AG09309 (cell line): ENCODE data around the gene WDR18.

Experiments
- DNase-seq: peaks from one replicate; pipeline ENCODE4 v3.0.0-alpha.2; 2010; ENCODE audit warnings: low read depth
- H3K4me3 ChIP-seq: 2 replicates; pipeline ENCODE4 v1.5.1; 2011; ENCODE audit warnings: mild to moderate bottlenecking, low read depth, low read length, moderate library complexity; ENCODE audit not compliant: control insufficient read depth
- TF ChIP-seq, protein P1 (sequence below): IDR thresholded peaks from 2 replicates; pipeline ENCODE4 v1.5.1; 2011; ENCODE audit warnings: mild to moderate bottlenecking, low read depth, low read length, inconsistent platforms; ENCODE audit not compliant: insufficient read depth, control insufficient read depth; ENCODE audit errors: missing control alignments

WDR18 gene

DNA sequence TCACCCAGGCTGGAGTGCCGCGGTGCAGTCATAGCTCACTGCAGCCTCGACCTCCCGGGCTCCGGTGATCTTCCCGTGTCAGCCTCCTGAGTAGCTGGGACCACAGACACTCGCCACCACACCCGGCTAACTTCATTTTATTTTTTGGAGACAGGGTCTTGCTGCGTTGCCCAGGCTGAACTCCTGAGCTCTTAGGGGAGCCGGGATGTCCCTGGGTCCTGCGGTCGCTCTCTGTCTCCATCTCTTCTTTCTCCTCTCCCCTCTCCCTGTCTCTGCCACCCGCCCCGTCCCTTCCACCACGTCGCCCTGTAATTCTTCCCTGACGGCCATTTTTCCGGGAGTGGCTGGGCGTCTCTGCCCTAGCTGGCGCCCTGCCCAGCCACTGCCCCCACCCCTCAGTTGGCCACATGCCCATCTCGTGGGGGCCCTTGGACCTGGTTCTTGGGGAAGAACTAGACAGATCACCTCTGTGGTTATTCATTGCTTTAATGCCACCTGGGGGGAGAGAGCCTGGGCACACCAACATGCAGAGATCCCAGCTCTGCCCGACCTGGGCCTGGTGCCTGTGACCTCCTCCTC lies 39.4 kb upstream of the WDR18 start:
- no peak overlapping the region for H3K4me3 ChIP-seq
- DNase-seq = no peak
- TF ChIP-seq, protein P1, sequence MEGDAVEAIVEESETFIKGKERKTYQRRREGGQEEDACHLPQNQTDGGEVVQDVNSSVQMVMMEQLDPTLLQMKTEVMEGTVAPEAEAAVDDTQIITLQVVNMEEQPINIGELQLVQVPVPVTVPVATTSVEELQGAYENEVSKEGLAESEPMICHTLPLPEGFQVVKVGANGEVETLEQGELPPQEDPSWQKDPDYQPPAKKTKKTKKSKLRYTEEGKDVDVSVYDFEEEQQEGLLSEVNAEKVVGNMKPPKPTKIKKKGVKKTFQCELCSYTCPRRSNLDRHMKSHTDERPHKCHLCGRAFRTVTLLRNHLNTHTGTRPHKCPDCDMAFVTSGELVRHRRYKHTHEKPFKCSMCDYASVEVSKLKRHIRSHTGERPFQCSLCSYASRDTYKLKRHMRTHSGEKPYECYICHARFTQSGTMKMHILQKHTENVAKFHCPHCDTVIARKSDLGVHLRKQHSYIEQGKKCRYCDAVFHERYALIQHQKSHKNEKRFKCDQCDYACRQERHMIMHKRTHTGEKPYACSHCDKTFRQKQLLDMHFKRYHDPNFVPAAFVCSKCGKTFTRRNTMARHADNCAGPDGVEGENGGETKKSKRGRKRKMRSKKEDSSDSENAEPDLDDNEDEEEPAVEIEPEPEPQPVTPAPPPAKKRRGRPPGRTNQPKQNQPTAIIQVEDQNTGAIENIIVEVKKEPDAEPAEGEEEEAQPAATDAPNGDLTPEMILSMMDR = no peak

DNA sequence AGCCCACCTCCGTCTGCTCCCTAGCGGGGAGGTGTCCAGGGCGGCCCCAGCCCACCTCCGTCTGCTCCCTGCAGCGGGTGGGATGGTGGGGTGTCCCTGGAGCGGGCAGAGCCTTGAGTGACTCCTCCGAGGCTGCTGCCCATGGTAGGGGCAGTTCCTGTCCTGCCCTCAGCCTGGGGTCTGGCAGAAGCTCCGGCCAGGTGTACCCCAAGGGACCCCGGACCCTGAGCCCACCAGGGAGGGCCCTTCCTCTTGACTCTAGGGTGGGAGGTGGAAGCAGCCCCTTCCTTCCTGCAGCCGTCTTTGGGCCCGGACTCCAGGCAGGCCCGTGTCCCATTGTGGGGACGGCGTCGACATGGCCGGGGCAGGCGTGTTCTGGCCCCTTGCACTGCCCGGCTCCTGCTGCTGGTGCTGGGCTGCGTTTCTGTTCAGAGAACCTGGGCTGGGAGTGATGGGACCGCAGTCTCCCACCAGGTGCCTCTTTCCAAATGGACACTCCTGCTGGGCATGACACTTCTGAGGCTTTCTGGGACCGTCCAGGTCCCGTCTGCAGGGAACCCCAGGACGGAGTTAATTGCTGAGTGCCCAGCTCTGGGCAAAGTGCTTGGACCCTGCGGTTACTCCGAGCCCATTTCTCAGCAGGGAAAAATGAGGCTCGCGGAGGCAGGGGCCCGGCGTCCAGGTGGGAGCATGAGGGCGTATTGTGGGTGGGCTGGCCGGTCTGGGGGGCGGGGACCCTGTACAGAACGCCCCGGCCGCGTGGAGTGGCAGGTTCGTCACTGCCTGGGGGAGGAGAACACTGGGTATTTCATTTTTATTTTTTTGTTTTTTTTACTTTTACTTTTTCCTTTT lies 38.5 kb upstream of the WDR18 start:
- H3K4me3 ChIP-seq = no peak overlapping the region

DNA sequence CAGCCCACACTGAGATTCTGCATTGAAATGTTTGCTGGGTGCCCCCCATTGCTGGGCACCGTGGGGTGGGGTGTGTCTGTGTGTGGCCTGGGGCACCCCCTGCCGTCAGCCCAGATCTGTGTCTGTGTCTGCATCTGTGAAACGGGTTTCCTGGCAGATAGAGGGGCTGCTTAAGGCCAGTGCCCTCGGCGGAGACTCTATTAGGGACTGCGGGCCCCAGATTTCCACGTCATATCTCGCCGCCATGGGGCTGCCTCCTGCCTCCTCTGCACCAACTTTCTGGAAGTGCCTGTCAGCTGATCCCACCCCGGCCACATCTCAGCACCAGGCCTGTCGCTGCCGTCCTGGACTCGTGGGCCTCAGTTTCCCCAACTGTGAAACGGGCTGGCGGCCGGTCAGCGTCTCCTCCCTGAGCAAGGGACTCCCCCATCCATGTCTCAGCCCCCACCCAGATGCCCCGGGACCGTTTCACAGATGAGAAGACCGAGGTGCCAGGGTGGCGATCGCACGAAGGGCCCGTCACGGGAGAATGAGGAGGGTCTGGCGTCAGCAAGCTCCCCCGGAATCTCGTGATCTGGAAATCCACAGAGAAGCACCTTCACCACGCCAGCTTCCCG lies 36.9 kb upstream of the WDR18 start:
- TF ChIP-seq, protein P1 = no peak
- no peak overlapping the region for H3K4me3 ChIP-seq
- no peak for DNase-seq

More for the DNA sequence above, 38.5 kb upstream of the WDR18 start:
- no peak for DNase-seq
- TF ChIP-seq, protein P1 = no peak

DNA sequence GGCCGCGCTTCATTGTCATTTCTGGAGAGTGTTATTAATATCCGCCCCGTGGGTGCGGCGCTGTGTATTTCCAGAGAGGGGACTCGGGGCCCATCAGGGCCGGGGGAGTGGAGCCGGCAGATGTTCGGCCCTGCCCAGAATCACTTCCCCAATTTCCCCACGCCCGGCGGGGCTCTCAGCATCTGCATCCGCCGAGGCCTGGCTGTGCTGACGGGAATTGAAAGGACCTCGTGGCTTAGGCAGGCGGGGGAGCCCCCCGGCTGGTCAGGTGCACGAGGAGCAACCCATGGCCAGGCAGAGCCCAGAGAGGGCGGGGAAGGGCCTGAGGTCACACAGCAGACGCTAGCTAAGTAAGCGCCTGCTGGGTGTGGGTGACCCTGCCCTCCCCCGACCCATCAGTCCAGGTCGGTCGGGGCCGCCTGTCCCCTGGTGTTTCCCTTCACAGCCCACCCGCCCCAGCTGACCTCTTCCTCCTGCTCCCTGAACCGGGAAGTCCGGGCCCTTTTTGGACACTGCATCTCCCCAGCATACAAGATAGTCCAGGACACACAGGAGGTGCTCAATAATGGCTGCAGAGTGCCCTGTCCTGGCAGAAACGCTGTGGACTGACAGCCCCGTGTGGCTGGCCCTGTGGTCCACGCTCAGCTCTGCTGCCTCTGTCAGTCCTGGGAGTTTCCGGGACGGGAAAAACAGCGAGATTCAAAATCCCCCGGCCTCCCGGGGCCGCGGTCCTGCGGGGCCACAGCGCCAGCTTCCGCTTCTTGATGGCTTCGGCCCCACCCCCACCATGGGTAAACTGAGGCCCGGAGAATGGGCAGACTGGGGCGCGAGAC lies 36.2 kb upstream of the WDR18 start:
- TF ChIP-seq, protein P1 = no peak
- no peak for DNase-seq
- H3K4me3 ChIP-seq = no peak overlapping the region

DNA sequence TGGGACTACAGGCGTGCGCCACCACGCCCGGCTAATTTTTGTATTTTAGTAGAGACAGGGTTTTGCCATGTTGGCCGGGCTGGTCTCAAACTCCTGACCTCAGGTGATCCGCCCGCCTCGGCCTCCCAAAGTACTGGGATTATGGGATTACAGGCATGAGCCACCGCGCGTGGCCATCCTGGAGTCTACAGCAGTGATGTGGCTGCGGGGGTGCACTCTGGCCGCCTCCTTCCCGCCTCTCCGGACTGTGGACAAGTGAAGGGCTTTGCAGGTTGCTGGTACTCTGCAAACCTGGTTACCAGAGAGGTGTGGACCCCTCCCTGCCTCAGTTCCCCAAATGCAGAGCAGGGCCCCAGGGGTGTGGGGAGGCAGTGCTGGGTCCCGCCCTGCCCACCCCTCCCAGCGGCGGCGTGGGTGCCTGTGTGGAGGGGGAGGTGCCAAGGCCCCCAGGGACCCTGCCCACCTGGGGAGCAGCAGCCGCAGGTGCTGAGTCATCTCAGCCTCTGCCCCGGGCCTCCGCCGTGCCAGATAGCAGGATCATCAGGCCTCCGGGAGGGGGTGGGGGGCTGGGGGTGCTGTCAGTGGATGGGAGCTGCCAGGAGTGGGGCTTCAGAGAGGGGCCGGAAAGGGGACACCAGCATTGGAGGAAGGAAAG lies 35.2 kb upstream of the WDR18 start:
- H3K4me3 ChIP-seq = no peak overlapping the region
- no peak for DNase-seq
- TF ChIP-seq, protein P1 = no peak
